GM19372 (cell line): ENCODE data around the gene LRCH1.

Source experiments
- ATAC-seq: cut with Tn5 transposase; IDR thresholded peaks from one replicate; pipeline ENCODE4 v1.9.1; 2021; ENCODE audit warnings: mild to moderate bottlenecking, low read depth, moderate library complexity; ENCODE audit not compliant: unreplicated experiment

Gene LRCH1

DNA sequence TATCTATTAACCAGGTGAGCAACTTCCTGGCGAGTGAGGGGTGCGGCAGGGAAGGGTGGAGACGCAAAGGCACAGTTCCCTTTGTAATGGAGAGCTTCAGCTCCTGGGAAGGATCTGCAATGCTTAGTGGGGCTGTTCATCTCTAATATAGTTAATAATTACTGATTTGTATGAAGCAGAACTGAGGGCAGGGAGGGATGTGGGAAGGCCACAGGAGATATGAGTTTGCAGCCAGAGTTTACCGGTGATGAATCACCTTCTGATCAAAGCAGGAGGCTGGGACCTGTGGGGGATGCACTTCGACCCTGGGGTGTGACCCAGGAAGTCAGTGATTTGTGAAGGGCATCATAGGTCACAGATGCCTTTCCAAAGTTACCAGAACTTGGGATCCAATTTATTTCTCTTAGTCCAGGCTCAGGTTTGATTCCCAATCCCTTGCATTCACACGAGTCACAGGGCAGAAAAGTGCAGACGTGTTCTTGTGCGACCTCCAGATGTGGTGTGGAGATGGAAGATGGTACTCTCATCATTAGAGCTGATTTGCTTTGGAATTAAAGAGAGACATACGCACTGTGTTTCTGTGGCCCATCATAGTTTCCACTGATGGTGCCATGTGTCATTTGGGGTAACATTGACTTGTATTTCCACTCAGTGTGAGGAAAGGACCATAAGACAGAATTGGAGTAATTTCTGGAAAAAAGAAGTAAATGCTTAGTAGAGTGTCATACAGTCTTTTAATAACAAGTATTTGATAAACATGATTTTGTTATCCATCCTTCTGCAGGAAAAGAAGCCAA, 55.0 kb downstream of the LRCH1 start:
- ATAC-seq: no peak

DNA sequence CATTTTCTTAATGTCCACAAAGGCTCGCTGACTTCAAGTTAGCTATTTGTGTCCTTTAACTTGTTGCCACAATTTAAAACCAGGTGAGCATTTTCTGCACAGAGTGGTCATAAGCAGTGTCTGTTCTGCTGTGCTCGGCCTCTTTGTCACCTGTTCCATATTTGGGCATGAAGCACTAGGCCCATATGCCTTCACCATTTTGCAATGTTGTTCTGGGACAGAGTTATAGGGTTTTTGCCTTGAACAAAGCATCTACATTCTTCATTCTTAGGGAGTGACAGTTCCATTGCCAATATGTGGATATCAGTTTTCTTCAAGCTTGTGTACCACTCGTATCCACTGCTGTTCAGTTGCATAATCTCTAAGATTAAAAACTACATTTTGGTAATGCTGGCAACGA, 56.1 kb downstream of the LRCH1 start:
- no peak for ATAC-seq

DNA sequence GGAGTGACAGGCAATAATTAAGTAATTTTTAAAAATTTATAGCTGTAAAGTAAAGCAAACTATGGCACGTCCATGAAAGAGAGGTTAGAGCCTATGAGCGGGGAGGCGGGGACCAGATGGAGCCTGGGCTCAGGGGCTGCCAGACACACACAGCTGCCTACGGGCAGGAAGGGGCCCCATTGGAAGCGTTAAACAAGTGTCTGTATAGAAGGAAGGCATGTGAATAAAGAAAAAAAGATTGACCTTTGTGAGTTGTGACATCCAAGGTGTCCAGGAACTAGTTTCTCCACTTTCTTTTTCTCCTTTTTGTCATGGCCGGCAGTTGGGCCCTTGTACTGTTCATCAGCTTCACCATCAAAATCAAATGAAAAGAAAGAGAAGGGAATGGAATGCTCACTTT, 56.8 kb downstream of the LRCH1 start:
- no peak for ATAC-seq

DNA sequence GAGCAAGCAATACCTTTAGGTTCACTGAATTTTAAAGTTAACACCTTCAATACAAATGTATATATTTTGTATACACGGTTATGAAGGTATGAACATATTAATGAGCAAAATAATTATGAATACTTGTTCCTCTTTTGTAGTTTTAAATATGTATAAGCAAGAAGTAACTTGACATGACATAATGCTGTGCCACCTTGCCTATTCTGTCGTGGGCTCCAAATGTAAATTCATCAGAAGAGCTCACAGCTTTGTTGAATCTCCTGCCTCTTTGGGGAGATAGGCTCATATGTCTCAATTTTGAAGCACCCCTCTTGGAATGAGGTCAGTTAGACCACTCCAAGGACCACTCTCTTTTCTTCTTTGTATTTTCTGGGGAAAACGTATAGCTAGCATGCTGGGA, 59.3 kb downstream of the LRCH1 start:
- no peak for ATAC-seq

DNA sequence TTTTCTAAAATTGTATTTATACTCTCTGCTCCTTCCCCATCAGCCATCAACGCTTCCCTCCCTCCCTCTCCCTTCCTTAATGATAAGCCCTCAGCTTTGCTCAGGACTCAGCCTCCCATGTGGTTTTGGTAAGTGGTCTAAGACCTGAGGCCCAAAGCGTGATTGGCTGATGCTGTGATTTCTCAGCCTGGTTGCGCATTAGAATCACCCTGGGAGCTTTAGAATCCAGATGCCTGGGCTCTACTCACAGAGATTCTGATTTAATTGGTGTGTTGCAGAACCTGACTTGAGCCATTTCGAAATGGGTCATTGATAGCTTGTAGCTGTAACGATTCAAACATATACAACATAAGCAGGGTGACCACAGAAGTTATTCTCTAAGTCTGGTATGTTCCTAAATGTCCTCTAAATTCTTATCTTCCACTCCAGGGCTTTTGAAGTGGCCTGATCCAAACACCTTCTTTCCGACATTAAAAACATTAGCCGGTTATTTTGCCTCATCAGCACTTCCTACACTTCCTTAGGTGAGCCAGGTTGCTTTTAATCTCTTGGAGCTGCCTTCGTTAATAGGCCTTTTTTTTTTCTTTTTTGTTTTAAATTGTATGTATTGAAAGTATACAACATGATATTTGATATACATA, 60.6 kb downstream of the LRCH1 start:
- no peak for ATAC-seq

DNA sequence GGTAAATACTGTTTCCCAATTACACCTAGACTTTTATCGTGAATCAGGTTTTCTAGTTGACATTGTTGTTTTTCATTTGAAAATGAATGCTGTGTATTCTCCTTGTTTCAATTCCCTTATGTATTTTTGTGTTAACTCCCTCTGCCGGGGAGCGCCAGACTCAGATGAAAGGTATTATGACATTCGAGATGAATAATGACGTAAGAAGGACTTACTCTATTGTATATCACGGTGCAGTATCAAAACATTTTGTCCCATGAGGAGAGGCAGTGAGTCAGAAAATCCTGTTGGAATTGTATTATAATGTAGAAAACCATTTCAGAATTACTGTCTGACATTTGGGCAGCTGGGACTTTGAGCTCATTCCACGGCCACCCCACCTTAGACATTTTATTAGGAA, 61.6 kb downstream of the LRCH1 start:
- no peak for ATAC-seq

DNA sequence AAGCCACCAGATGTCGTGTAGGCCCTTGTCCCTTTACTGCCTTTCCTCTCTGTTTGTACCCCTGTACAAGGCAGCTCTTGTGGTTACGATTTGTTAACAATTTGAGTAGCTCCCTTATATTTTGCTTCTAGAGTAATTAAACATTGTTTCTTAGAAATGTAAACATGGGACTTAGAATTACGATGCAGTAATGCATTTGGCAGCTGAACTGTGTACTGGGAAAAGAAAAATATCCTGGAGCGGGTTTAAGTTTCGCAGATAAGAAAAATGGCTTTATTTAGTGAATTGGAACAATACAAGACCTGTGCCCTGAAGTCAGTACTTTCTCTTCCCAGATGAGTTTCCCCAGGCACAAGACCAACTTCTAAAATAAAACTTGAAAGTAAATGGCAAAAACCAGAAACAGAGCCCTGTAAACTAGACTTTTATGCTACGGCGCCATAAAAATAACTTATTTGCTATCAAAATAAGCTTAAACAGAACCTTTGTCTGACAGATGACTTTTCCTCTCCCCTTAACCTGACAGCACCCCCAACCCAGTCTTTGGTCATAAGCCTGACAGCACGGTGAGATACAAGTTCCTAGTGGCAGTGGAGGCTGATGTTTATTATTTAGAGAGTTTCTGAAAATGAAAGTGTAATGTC, 63.0 kb downstream of the LRCH1 start:
- ATAC-seq: no peak

DNA sequence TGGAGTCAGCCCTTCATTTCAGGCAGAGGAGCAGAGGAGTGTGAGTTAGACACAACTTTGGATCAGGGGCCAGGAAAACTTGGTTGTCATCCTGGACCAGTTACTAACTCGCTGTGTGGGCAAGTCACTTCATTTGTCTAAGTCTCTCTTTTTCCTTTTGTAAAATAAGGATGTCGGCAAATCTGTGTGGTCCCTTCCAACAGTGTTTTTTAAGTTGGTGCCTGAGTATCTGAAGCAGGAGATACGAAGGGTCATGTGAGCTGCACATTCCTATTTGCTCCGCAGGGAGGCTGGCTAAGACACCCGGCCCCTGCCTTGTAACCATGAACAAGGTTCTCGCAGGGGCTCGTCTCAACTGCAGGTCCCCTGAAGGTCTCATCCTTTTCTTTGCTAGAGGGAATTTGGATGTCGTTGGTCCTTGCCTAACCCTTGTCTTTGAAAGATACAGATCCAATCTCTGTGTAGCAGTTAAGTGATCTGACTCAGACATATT, 64.3 kb downstream of the LRCH1 start:
- ATAC-seq: no peak

DNA sequence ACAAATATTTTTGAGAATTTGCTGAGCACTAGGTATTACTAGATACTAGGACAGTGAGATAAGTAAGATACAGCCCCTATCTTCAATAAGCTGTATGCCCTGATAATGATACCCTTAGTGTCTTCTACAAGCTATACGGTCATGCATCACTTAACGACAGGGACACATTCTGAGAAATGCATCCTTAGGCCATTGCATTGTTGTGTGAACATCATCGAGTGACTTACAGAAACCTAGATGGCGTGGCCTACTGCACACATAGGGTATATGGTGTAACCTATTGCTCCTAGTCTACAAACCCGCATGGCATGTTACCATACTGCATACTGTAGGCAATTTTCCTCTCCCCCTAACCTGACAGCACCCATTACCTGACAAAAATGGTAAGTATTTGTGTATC, 64.9 kb downstream of the LRCH1 start:
- no peak for ATAC-seq

DNA sequence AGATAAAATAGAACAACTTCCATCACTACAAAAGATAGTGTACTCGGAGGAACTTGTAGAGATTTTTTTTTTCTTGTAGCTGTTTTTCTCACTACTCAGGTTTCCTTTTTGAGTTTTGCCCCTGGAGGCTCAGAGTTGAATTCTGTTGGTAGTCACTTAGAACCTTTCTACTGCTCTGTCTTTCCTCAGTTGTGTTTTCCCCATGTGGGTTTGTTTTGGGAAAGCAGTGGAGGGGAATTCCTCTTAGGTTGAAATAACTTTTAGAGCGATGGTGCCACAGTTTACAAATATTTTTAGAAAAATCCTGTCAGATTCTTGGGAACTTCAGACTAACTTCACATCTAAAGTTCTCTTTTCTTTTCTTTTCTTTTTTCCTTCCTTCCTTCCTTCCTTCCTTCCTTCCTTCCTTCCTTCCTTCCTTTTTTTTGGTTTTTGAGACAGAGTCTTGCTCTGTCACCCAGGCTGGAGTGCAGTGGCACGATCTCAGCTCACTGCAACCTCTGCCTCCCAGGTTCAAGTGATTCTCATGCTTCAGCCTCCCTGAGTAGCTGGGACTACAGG, 65.8 kb downstream of the LRCH1 start:
- ATAC-seq: no peak

DNA sequence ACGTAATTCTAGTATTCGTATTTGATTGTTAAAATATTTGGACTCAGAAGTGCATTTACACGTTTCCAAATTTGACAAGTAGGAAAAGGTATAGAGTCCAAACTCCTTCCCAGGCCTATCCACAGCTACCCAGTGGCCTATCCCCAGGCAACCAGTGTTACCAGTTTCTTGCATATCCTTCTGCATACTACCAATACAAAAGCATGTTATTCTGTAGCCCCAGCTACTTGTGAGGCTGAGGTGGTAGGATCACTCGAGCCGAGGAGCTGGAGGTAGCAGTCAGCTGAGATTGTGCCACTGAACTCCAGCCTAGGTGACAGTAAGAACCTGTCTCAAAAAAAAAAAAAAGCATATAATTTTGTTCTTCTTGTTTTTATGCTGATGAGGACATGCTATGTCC, 67.1 kb downstream of the LRCH1 start:
- no peak for ATAC-seq

DNA sequence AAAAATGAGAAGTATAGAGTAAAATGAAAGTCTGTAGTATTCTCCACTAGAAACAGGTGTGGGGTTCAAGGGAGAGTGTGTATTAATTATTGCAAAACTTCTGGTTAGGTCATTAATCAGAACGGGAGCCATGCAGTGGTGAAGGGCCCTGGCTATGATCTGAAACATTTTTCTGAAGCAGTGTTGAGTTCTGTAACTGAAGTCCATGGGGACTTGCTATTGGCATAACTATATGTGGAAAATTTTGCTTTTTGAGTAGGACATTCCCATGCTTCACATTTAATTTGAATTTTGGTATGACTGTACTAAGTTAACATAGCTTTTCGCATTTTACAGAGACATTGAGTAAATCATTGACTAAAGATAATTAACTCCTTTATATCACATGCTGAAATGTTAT, 67.5 kb downstream of the LRCH1 start:
- ATAC-seq: no peak

DNA sequence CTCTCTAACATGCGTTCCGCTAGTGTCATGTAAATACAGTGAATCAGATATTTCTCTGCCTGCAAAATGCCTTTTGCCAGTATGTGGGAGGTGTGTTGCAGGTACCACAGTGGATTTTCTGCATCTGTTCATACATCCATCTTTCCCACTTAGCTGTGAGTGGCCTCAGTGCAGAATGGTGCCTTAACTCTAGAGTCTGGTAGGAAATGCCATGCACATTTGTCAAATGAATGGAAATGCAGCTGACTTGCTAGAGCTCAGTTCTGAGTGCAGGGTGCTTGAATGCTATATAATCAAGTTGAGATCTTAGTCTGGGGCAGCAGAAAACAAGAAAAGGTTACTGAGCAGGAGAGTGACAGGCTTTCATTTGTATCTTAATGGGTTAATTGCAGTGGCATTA, 68.2 kb downstream of the LRCH1 start:
- no peak for ATAC-seq

DNA sequence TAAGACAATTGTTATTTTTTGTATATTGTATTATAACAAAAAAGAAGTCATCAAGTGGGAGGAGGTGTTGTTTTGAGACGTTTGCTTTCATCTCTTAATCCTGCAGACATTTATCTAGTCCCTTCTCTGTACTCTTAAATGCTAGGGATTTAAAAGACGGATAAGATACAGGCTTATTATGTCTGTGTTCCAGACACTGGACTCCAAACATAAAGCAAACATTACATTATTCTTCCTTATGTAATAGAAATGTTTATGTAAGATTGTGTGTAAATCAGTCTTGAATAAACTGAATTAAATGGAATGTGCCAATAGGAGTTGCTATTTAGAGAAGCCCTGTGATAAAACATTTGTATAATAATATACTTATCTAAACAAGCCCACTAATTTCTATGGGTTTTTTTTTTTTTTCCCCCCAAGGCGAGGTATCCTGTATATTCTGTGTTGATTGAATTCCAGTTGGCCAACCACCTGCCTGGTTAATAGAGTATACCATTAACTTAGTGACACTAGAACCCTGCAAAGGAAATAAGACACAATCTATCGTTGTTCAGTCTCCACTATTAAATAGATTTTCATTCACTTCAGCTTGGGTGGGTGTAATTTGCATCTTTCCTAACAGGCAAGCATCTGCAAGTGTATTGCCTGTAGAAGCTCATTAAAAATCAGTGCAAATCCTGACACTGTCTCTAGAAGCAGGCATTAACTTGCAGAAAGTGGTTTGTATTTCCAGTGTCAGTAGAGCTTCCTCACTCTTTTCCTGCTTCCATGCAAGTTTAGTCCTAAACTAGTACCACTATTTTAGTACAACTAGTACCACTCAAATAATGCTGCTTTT, 69.0 kb downstream of the LRCH1 start:
- ATAC-seq: no peak

DNA sequence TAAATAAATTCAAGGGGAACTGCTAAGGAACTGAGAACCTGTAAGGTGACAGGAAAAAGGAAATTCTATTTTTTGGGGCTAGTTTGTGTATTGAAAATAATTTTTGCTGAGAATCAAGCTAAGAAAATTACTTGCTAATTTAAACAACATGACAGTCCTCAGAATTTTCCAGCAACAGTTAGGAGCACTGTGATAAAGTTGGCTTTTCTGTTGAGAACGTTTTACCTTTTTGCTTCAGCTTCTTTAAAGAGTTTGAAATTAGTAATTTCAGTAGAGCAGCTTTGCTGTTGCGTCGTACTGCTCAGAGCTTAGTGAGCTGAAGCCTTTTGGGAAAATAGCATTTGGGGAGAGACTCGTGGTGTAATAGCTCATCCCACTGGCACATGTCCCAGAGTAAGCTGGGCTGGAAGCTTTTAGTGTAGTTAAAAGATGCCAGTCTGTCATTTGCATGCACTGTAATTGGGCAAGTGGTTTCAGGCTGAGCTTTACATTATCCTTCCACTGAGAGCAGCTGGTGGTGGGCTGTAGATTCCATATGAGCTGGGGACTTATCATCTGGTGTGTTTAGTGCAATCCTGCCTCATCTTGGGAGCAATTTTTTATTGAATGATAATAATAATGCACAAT, 69.8 kb downstream of the LRCH1 start:
- ATAC-seq: no peak

DNA sequence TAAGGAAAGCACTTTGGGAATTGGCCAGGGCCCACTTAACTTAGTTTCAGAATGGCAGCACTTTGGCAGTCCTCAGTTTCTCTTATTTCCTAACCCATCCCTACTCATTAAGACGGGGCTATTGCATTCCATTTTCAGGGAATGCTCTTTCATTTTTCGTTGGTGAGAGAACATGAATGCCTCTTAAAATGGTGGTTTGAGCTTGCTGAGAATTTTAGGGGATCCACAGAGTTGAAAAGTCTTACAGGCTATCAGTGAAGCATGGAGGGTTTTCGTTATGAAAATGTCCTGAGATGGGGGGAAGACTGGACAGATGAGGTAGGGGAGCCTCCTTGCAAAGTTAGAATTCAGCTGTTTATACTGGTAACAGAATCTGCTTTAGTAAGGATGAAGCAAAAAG, 71.4 kb downstream of the LRCH1 start:
- no peak for ATAC-seq

DNA sequence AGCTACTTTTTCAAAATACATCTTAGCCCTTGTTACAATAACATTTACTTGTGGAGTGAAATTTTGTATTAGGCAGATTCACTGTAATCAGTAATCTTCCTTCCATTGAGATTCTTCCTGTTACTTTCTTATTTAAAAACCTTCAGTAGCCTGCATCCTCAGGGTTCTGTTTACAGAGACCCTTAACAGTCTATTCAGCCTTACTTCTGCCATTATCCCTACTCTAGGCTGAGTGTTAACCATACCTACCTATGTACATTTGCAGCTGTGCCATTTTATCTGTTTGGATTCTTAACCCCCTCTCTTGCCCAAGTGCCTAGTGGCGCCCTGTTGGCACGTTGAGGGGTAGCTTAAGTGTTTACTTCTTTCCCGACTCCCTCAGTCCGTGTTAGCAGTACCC, 71.9 kb downstream of the LRCH1 start:
- no peak for ATAC-seq

DNA sequence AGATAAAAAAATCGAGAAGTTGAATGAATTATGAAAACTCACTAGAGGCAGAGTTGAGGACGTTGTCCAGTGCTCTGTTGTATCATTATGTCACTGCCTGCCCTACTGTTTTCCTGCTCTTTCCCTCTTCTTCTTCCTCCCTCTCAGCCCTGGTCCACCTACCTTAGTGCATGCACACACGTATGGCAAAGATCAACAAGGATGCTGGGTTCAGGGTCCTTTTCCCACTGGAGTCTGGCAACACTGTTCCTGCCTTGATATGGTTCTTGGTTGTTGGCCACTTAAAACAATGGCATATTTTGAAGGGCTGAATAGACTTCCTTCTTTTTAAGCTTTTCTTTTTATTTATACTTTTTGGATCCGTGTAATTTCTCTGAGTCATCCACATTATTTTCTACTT, 74.5 kb downstream of the LRCH1 start:
- no peak for ATAC-seq

DNA sequence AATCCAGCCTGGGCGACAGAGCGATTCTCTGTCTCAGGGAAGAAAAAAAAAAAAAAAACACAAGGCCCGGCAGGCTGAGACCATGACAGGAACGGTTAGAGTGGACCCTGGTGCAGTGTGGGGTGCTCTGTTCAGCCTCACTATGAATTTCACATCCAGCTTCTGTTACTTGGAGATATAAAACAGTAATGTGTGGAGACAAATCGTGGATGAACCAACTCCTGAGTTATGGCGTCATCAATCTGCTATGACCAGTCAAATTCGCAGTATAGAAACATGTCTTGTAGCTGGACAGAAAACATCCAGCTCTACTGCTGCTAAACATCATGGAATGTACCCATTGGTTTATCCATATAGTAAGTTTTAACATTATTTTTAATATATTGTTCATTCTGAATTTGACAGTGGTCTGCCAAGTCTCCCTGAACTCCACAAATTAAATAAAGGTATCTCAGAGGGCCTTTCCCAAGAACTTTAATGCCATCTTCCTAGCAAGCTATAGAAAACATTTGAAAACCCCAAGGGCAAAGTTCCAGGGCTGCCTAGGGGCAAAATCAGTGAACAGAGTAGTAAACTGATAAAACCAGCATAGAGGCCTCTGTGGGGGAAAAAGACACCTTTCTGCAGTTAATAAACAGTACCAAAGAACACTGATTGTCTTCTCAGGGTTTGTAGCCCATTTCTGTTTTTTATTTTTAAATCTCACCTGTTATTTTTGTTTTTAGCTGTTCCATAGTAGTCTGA, 75.8 kb downstream of the LRCH1 start:
- ATAC-seq: no peak
